CD8-positive, alpha-beta memory T cell (primary cell): ENCODE data around the gene ZCCHC24. TPM values are rescaled to one million over a fixed set of nuclear protein-coding genes. Genes with fewer than 3 reads are reported as not detected.

ENCODE experiments used
- CTCF ChIA-PET: fragments of 350-600 bp; sonication (Branson Sonifier 250); formaldehyde crosslinking; loops from one replicate; lab custom pipeline; 2021; ENCODE audit warnings: antibody characterized with exemption; lab: Charles Lee
- POLR2A ChIA-PET: fragments of 350-600 bp; sonication (Branson Sonifier 250); formaldehyde crosslinking; loops from one replicate; lab custom pipeline; 2021; ENCODE audit warnings: antibody characterized with exemption; lab: Charles Lee
- DNase-seq, 5 donors: peaks; one replicate each; pipeline versions ENCODE4 v3.0.0 to v3.0.0-alpha.2; 2020 to 2022; ENCODE audit warnings: mixed read lengths in 1 of 5
- H3K27ac ChIP-seq: one replicate; pipeline ENCODE4 v1.7.0; 2013; ENCODE audit warnings: low read depth, mild to moderate bottlenecking, low read length, moderate library complexity
- H3K27me3 ChIP-seq: 2 replicates; pipeline ENCODE4 v1.7.0; 2013; ENCODE audit warnings: low read length, mild to moderate bottlenecking; ENCODE audit not compliant: insufficient read depth, poor library complexity, severe bottlenecking
- H3K36me3 ChIP-seq: 2 replicates; pipeline ENCODE4 v1.7.0; 2013; ENCODE audit warnings: mild to moderate bottlenecking, low read length, moderate library complexity; ENCODE audit not compliant: insufficient read depth
- H3K4me1 ChIP-seq: 2 replicates; pipeline ENCODE4 v1.7.0; 2013; ENCODE audit warnings: mild to moderate bottlenecking, low read length, moderate library complexity; ENCODE audit not compliant: insufficient read depth
- H3K4me3 ChIP-seq: 2 replicates; pipeline ENCODE4 v1.7.0; 2013; ENCODE audit warnings: mild to moderate bottlenecking, low read length
- H3K9me3 ChIP-seq: 2 replicates; pipeline ENCODE4 v1.7.0; 2013; ENCODE audit warnings: mild to moderate bottlenecking, low read length
- H3K27ac Mint-ChIP-seq, 8 donors: one replicate each; pipeline ENCODE4 v1.8.0; 2020 to 2021; ENCODE audit warnings: mixed read lengths in 8 of 8, mild to moderate bottlenecking in 6 of 8, inconsistent platforms in 3 of 8, moderate library complexity in 3 of 8
- H3K27me3 Mint-ChIP-seq, 2 donors: one replicate each; pipeline ENCODE4 v1.8.0; 2020 to 2021; ENCODE audit warnings: mixed read lengths in 2 of 2, mild to moderate bottlenecking in 1 of 2, moderate library complexity in 1 of 2
- H3K36me3 Mint-ChIP-seq, 3 donors: one replicate each; pipeline ENCODE4 v1.8.0; 2020 to 2021; ENCODE audit warnings: mixed read lengths in 3 of 3, inconsistent platforms in 1 of 3, mild to moderate bottlenecking in 1 of 3
- H3K4me1 Mint-ChIP-seq, 3 donors: one replicate each; pipeline ENCODE4 v1.8.0; 2020 to 2021; ENCODE audit warnings: mixed read lengths in 3 of 3, inconsistent platforms in 1 of 3, mild to moderate bottlenecking in 1 of 3
- H3K4me3 Mint-ChIP-seq, 7 donors: one replicate each; pipeline ENCODE4 v1.8.0; 2020 to 2021; ENCODE audit warnings: mixed read lengths in 7 of 7, mild to moderate bottlenecking in 6 of 7, moderate library complexity in 4 of 7, inconsistent platforms in 2 of 7
- H3K9me3 Mint-ChIP-seq, 5 donors: one replicate each; pipeline ENCODE4 v1.8.0; 2020 to 2022; ENCODE audit warnings: mixed read lengths in 5 of 5, mild to moderate bottlenecking in 3 of 5, moderate library complexity in 2 of 5, inconsistent platforms in 1 of 5
- polyA plus RNA-seq: library from polyadenylated mRNA; unstranded; fragments of 300-500 nt; fragmentation: Illumina TruSeq; gene quantifications from one replicate; pipeline ENCODE4 v1.2.3, GENCODE V29; 2021
- total RNA-seq, 2 experiments: library from RNA; stranded (reverse); gene quantifications; one replicate each; pipeline ENCODE4 v1.2.3, GENCODE V29; 2021

The ZCCHC24 gene
- total and polyA plus RNA-seq, 3 experiments from 2014 or later, result 0.83 to 1.4 (median 1.00) TPM

DNA sequence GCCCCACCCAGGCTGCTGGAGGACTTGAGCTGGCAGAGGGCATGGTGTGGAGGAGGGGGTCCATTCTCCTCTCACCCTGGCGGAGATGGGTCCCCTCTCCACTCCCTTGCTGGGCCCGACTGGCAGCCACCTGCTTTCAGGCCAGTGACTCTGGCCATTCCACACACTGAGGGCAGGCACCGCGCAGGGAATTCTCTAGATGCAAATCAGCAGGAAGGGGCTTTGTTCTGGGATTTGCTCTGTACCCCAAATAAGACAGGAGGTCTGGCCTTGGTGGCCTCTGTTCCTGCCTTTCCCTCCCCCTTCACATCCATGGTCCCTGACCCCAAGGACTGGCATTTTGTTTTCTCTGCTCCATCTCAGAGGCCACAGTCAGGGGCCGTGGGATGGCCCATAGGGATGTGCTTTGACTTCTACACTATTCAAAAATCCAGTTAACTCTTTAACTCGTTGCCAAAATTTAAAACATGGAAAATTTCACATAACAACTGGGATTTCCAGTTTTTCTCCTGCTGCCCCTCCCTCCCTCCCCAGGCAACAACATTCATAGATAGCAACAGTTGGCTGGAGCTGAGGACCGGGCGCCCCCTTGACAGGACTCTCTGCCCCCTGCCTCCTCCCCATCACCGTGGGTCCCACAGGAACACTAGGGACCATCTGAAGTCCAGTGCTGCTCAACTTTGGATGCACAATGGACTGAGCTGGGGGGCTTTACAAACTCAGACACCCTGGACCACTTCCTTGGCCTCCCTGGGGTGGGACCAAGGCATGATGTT lies 64.3 kb downstream of the ZCCHC24 start:
- Mint-ChIP-seq H3K4me3 (no peak overlapping the region), H3K4me1 (no peaks in the 10 kb centered on the region), H3K27me3 (no peaks in the 10 kb centered on the region), H3K27ac (no peak overlapping the region), H3K9me3 (no peaks in the 10 kb centered on the region), H3K36me3 (no peaks in the 10 kb centered on the region)
- Histone ChIP-seq H3K4me1 (no peaks in the 10 kb centered on the region), H3K27me3 (no peaks in the 10 kb centered on the region), H3K4me3 (no peak overlapping the region), H3K27ac (no peak overlapping the region), H3K36me3 (no peaks in the 10 kb centered on the region), H3K9me3 (no peaks in the 10 kb centered on the region)
- peak in 1 of 5 donors; percentile 35 for DNase-seq
- POLR2A ChIA-PET, result no interaction called here
- CTCF ChIA-PET, result no interaction called here

DNA sequence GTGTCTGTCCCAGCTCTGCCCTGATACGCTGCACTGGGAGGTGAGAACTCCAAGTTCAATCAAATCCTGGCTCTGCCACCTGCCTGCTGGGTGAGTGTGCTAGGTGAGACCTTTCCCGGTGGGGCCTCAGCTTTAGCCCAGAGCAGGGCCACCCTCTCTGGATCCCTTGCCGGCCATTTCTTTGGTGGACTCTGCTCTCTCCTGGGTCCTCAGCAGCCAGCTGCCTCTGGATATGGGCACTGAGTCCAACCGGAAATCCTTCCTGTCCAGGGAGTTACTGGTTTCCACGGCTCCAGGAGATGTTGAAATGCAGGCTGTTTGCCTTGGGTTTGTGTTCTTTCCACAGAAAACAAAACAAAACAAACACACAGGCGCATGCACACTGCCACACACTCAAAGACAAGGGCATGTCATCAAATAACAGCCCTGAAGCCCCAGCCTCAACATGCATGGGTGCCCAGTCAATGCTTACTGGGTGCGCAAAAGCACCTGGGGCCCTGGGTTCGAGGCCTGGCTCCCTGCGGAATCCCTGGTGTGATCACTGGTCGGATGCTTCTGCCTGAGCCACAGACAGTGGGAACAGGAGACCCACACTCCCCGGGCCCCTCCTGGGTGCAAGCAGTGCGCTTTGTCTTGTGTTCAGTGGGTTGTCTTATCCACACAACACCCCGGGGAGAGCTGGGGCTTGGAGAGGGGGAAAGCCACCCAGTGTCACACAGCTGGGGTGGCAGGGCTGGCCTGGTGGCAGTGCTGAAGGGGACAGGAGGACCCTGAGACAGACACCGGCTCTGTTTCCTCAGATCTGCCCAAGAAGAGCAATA lies 65.1 kb downstream of the ZCCHC24 start:
- Histone ChIP-seq H3K4me1 (no peaks in the 10 kb centered on the region), H3K4me3 (no peak overlapping the region), H3K36me3 (no peaks in the 10 kb centered on the region), H3K9me3 (no peaks in the 10 kb centered on the region), H3K27ac (no peak overlapping the region), H3K27me3 (no peaks in the 10 kb centered on the region)
- ChIA-PET POLR2A (no interaction called here), CTCF (no interaction called here)
- no peaks in the 10 kb centered on the region for H3K27me3 Mint-ChIP-seq
- no peak for DNase-seq
- no peaks in the 10 kb centered on the region for H3K9me3 Mint-ChIP-seq
- no peak overlapping the region for H3K4me3 Mint-ChIP-seq
- H3K4me1 Mint-ChIP-seq, result no peaks in the 10 kb centered on the region
- H3K27ac Mint-ChIP-seq, result no peak overlapping the region
- H3K36me3 Mint-ChIP-seq, result no peaks in the 10 kb centered on the region

DNA sequence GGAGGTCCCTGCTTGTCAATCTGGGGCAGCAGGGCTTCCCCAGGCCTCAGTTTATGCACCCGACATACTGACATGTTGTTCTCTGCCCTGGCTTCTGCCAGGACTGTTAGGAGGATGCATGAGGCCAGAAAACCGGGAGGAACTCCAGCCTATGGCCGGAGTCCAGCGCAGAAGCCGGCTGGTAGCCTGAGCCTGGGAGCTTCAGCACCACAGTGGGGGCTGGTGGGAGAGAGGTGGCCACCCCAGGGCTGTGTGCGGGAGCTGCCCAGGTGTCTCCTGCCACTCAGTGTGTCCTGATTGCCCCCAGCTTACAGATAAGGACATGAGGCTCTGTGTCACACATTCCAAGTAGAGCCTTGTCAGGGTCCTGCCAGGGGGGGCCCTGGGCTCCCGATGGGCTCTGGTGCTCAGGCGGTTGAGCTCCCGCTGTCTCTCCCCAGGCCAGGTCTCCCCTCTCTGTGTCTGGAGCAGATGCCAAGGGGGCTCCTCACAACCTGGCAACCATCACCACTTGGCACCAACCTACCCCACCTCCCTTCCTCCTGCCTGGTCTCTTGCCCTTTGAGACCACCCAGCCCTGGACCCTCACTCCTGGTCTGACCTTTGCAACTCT lies 65.8 kb downstream of the ZCCHC24 start:
- no peak for DNase-seq
- CTCF ChIA-PET, result no interaction called here
- H3K27ac ChIP-seq, result no peak overlapping the region

DNA sequence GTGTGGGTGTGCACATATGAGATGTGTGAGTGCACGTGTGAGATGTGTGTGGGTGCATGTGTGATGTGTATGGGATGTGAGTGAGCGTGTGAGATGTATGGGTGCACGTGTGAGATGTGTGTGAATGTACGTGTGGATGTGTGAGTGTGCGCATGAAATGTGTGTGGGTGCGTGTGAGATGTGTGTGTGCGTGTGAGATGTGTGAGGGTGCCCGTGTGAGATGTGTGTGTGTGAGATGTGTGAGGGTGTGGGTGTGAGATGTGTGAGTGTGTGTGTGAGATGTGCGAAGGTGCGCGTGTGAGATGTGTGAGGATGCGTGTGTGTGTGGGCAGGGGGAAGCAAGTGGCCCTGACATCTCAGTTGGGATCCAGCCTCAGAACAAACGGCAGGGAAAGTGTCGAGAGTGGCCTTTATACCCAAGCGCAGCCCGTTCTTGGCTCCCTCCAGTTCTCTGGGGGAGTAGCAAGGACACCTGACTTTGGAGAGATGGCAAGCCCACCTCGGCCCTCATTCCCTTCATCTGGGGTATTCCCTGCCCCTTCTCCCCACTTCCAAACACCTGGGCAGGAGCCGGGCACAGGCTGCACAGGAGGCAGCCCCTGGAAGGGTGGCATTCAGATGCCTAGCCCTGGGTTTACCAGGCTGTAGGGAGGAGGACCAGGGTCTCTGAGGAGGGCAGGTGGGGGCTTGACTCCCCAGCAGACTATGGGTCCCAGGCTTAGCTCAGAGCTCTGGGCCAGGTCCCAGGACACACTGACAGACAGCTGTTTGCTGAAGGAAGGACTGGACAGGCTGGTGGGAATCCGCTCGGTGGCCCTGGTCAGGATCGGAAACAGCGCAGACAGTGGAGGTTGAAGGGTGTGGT lies 66.5 kb downstream of the ZCCHC24 start:
- Histone ChIP-seq H3K9me3 (no peaks in the 10 kb centered on the region), H3K27me3 (no peaks in the 10 kb centered on the region), H3K36me3 (no peaks in the 10 kb centered on the region), H3K27ac (no peak overlapping the region), H3K4me3 (no peak overlapping the region), H3K4me1 (peaks cover 5% of the 10 kb centered on the region)
- Mint-ChIP-seq H3K36me3 (no peaks in the 10 kb centered on the region), H3K4me1 (peaks cover 0 to 4% (median 3%) of the 10 kb centered on the region in 3 donors), H3K4me3 (no peak overlapping the region), H3K9me3 (no peaks in the 10 kb centered on the region), H3K27ac (no peak overlapping the region), H3K27me3 (peaks cover 0 to 4% of the 10 kb centered on the region in 2 donors)
- DNase-seq, result peak in 1 of 5 donors; percentile 27
- CTCF ChIA-PET, result no interaction called here
- POLR2A ChIA-PET, result no interaction called here

More for the DNA sequence above, 65.8 kb downstream of the ZCCHC24 start:
- Mint-ChIP-seq H3K4me3 (no peak overlapping the region), H3K4me1 (peaks cover 0 to 2% (median 2%) of the 10 kb centered on the region in 3 donors), H3K36me3 (no peaks in the 10 kb centered on the region), H3K27ac (no peak overlapping the region), H3K27me3 (peaks cover 0 to 1% of the 10 kb centered on the region in 2 donors), H3K9me3 (no peaks in the 10 kb centered on the region)
- H3K4me1 ChIP-seq, result peaks cover 4% of the 10 kb centered on the region
- H3K9me3 ChIP-seq, result no peaks in the 10 kb centered on the region
- POLR2A ChIA-PET, result no interaction called here
- H3K27me3 ChIP-seq, result no peaks in the 10 kb centered on the region
- no peaks in the 10 kb centered on the region for H3K36me3 ChIP-seq
- H3K4me3 ChIP-seq, result no peak overlapping the region

DNA sequence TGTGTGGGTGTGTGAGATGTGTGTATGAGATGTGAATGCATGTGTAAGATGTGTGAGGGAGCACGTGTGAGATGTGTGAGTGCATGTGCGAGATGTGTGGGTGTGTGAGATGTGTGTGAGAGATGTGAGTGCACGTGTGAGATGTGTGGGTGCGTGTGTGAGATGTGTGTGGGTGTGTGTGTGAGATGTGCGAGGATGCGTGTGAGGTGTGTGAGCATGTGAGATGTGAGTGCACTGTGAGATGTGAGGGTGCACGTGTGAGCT lies 67.1 kb downstream of the ZCCHC24 start:
- Mint-ChIP-seq H3K27me3 (peaks cover 0 to 4% of the 10 kb centered on the region in 2 donors), H3K27ac (no peak overlapping the region), H3K4me1 (peaks cover 0 to 4% (median 3%) of the 10 kb centered on the region in 3 donors), H3K9me3 (no peaks in the 10 kb centered on the region), H3K36me3 (no peaks in the 10 kb centered on the region), H3K4me3 (no peak overlapping the region)
- H3K27ac ChIP-seq, result no peak overlapping the region
- no peaks in the 10 kb centered on the region for H3K9me3 ChIP-seq
- ChIA-PET POLR2A (no interaction called here), CTCF (no interaction called here)
- H3K4me3 ChIP-seq, result no peak overlapping the region
- DNase-seq, result no peak
- no peaks in the 10 kb centered on the region for H3K36me3 ChIP-seq
- no peaks in the 10 kb centered on the region for H3K27me3 ChIP-seq
- H3K4me1 ChIP-seq, result peaks cover 5% of the 10 kb centered on the region

DNA sequence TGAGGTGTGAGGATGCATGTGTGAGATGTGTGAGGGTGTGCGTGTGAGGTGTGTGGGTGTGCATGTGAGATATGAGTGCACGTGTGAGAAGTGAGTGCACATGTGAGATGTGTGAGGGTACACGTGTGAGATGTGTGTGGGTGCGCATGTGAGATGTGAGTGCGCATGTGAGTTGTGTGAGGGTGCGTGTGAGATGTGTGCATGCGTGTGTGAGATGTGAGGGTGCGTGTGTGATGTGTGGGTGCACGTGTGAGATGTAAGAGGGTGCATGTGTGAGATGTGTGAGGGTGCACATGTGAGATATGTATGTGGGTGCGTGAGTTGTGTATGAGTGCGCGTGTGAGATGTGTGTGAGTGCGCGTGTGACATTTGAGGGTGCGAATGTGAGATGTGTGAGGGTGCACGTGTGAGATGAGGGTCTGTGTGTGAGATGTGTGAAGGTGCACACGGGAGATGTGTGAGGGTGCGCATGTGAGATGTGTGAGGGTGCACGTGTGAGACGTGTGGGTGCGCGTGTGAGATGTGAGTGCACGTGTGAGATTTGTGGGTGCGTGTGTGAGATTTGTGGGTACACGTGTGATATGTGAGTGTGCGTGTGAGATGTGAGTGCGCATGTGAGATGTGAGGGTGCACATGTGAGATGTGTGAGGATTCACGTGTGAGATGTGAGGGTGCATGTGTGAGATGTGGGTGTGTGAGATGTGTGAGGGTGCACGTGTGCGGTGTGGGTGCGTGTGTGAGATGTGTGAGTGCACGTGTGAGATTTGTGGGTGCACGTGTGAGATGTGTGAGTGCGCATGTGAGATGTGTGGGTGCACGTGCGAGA lies 67.7 kb downstream of the ZCCHC24 start:
- peaks cover 0 to 4% of the 10 kb centered on the region in 2 donors for H3K27me3 Mint-ChIP-seq
- no peaks in the 10 kb centered on the region for H3K36me3 Mint-ChIP-seq
- Histone ChIP-seq H3K27ac (no peak overlapping the region), H3K36me3 (no peaks in the 10 kb centered on the region), H3K4me3 (no peak overlapping the region), H3K27me3 (no peaks in the 10 kb centered on the region), H3K9me3 (no peaks in the 10 kb centered on the region), H3K4me1 (peaks cover 5% of the 10 kb centered on the region)
- DNase-seq, result no peak
- H3K27ac Mint-ChIP-seq, result no peak overlapping the region
- H3K4me3 Mint-ChIP-seq, result no peak overlapping the region
- H3K4me1 Mint-ChIP-seq, result peaks cover 0 to 4% (median 3%) of the 10 kb centered on the region in 3 donors
- ChIA-PET CTCF (no interaction called here), POLR2A (no interaction called here)
- H3K9me3 Mint-ChIP-seq, result no peaks in the 10 kb centered on the region

DNA sequence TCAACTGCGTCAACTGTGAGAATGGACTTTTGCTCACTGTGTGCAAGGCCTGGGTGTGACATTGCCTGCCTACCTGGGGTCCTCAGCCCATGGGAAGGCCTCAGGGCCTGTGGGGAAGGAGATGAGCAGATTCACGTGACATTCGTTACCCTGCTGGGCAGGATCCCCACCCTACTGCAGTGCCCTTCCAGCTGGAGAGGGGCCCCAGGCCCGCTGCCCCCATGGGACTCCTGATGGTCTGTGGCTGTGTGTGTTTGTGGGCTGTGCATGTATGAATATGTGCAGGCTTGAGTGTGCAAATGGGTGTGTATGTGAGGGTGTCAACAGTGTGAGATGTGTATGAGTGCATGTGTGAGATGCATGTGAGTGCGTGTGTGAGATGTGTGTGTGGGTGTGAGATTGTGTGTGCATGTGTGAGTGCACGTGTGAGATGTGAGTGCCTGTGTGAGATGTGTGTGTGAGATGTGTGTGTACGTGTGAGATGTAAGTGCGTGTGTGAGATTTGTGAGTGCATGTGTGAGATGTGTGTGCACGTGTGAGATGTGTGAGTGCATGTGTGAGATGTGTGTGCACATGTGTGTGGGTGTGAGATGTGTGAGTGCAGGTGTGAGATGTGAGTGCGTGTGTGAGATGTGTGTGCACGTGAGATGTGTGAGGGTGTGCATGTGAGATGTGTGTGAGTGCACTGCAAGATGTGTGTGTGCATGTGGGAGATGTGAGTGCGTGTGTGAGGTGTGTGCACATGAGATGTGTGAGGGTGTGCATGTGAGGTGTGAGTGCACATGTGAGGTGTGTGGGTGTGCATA lies 68.5 kb downstream of the ZCCHC24 start:
- Mint-ChIP-seq H3K27me3 (peaks cover 0 to 4% of the 10 kb centered on the region in 2 donors), H3K9me3 (peaks cover 0 to 2% (median 2%) of the 10 kb centered on the region in 5 donors), H3K4me3 (no peak overlapping the region), H3K36me3 (no peaks in the 10 kb centered on the region), H3K4me1 (peaks cover 0 to 4% (median 3%) of the 10 kb centered on the region in 3 donors), H3K27ac (no peak overlapping the region)
- H3K9me3 ChIP-seq, result no peaks in the 10 kb centered on the region
- H3K36me3 ChIP-seq, result no peaks in the 10 kb centered on the region
- peaks cover 5% of the 10 kb centered on the region for H3K4me1 ChIP-seq
- DNase-seq, result no peak
- ChIA-PET CTCF (interaction anchor here (1.0 kb wide), 1 partner anchor 91 kb away, joined by 4 read pairs; no protein-coding TSS in a partner anchor), POLR2A (no interaction called here)
- no peaks in the 10 kb centered on the region for H3K27me3 ChIP-seq
- no peak overlapping the region for H3K27ac ChIP-seq
- no peak overlapping the region for H3K4me3 ChIP-seq
